IMR-90 (cell line): Measurements from ENCODE around the gene CDKAL1. TPM values are rescaled to one million over a fixed set of nuclear protein-coding genes. Genes with fewer than 3 reads are reported as not detected.

Experiments used
- ATAC-seq: fragments of 200-7000 bp; cut with Tn5 transposase; 2 replicates; pipeline ENCODE4 v1.9.1; 2020; ENCODE audit warnings: low read depth, mild to moderate bottlenecking, moderate library complexity
- BruUV-seq: library from RNA; stranded (reverse); fragments of 400-500 nt; replicated peaks from 2 replicates; lab custom pipeline; 2021; lab: Mats Ljungman, UMichigan
- CTCF ChIA-PET: fragments of 300-600 bp; formaldehyde crosslinking; extraction: SDS; loops from one replicate; lab custom pipeline; 2021; ENCODE audit warnings: antibody characterized with exemption; lab: Yijun Ruan, JAX
- POLR2A ChIA-PET: fragments of 300-600 bp; sonication (Branson Sonifier 250); formaldehyde crosslinking; loops from one replicate; lab custom pipeline; 2022; ENCODE audit warnings: antibody characterized with exemption; ENCODE audit not compliant: unreplicated experiment; lab: Charles Lee
- DNase-seq: peaks from one replicate; pipeline ENCODE4 v3.0.0; 2013
- H2AFZ ChIP-seq: replicated peaks from 2 replicates; pipeline ENCODE3; 2013; ENCODE audit warnings: low read length, mild to moderate bottlenecking; ENCODE audit not compliant: poor library complexity
- H2AK5ac ChIP-seq: 2 replicates; pipeline ENCODE4 v1.6.1; 2013; ENCODE audit warnings: low read depth, low read length, inconsistent platforms
- H2AK9ac ChIP-seq: replicated peaks from 2 replicates; pipeline ENCODE3; 2013; ENCODE audit warnings: mild to moderate bottlenecking, low read depth, low read length, moderate library complexity; ENCODE audit not compliant: poor library complexity
- H2BK120ac ChIP-seq: 2 replicates; pipeline ENCODE4 v1.6.1; 2013; ENCODE audit warnings: low read depth, low read length, inconsistent platforms
- H2BK15ac ChIP-seq: 3 replicates; pipeline ENCODE4 v1.6.1; 2013; ENCODE audit warnings: low read depth, low read length, inconsistent platforms
- H2BK20ac ChIP-seq: 2 replicates; pipeline ENCODE4 v1.6.1; 2013; ENCODE audit warnings: low read depth, mild to moderate bottlenecking, inconsistent platforms, low read length, moderate library complexity
- H2BK5ac ChIP-seq: 2 replicates; pipeline ENCODE4 v1.6.1; 2013; ENCODE audit warnings: mild to moderate bottlenecking, low read depth, low read length, inconsistent platforms; ENCODE audit not compliant: poor library complexity, severe bottlenecking
- H3K14ac ChIP-seq: replicated peaks from 2 replicates; pipeline ENCODE4 v1.6.1; 2013; ENCODE audit warnings: low read depth, low read length, inconsistent platforms
- H3K18ac ChIP-seq: 2 replicates; pipeline ENCODE4 v1.6.1; 2013; ENCODE audit warnings: low read depth, low read length, control low read depth
- H3K23ac ChIP-seq: 2 replicates; pipeline ENCODE4 v1.6.1; 2013; ENCODE audit warnings: low read depth, low read length, inconsistent platforms
- H3K27ac ChIP-seq: 2 replicates; pipeline ENCODE4 v1.5.1; 2013; ENCODE audit warnings: mild to moderate bottlenecking, control low read depth, low read length; ENCODE audit not compliant: insufficient read depth
- H3K27me3 ChIP-seq: 2 replicates; pipeline ENCODE4 v1.6.1; 2013; ENCODE audit warnings: low read length; ENCODE audit not compliant: control insufficient read depth, insufficient read depth
- H3K36me3 ChIP-seq: 2 replicates; pipeline ENCODE4 v1.6.1; 2013; ENCODE audit warnings: low read length, mixed read lengths; ENCODE audit not compliant: control insufficient read depth, insufficient read depth
- H3K4ac ChIP-seq: 2 replicates; pipeline ENCODE4 v1.6.1; 2013; ENCODE audit warnings: low read depth, low read length, inconsistent platforms
- H3K4me1 ChIP-seq: 2 replicates; pipeline ENCODE4 v1.6.1; 2013; ENCODE audit warnings: low read length, mixed read lengths; ENCODE audit not compliant: control insufficient read depth, insufficient read depth
- H3K4me2 ChIP-seq: 2 replicates; pipeline ENCODE4 v1.6.1; 2013; ENCODE audit warnings: low read depth, mild to moderate bottlenecking, control low read depth, low read length, moderate library complexity
- H3K4me3 ChIP-seq: 2 replicates; pipeline ENCODE4 v1.5.1; 2013; ENCODE audit warnings: low read depth, mild to moderate bottlenecking, control low read depth, low read length, moderate library complexity; ENCODE audit not compliant: insufficient read depth
- H3K56ac ChIP-seq: 2 replicates; pipeline ENCODE4 v1.6.1; 2013; ENCODE audit warnings: low read length, inconsistent platforms; ENCODE audit not compliant: insufficient read depth; ENCODE audit errors: extremely low read depth
- H3K79me1 ChIP-seq, 2 experiments: 2 replicates each; pipeline ENCODE4 v1.6.1; 2013; ENCODE audit warnings: low read length in 2 of 2, inconsistent platforms in 1 of 2, low read depth in 1 of 2
- H3K9ac ChIP-seq: 2 replicates; pipeline ENCODE4 v1.6.1; 2013; ENCODE audit warnings: low read depth, low read length, control low read depth
- H3K9me1 ChIP-seq: 2 replicates; pipeline ENCODE4 v1.6.1; 2013; ENCODE audit warnings: low read length, inconsistent platforms; ENCODE audit not compliant: insufficient read depth
- H3K9me3 ChIP-seq: 2 replicates; pipeline ENCODE4 v1.6.1; 2013; ENCODE audit warnings: low read length; ENCODE audit not compliant: control insufficient read depth, insufficient read depth
- H4K20me1 ChIP-seq: 2 replicates; pipeline ENCODE4 v1.6.1; 2013; ENCODE audit warnings: low read length, inconsistent platforms; ENCODE audit not compliant: insufficient read depth
- H4K5ac ChIP-seq: 2 replicates; pipeline ENCODE4 v1.6.1; 2013; ENCODE audit warnings: mild to moderate bottlenecking, low read depth, low read length, control low read depth
- H4K8ac ChIP-seq, 2 experiments: 2 replicates each; pipeline ENCODE4 v1.6.1; 2013; ENCODE audit warnings: low read depth in 2 of 2, low read length in 2 of 2, control low read depth in 1 of 2, inconsistent platforms in 1 of 2
- H4K91ac ChIP-seq: 2 replicates; pipeline ENCODE4 v1.6.1; 2013; ENCODE audit warnings: low read depth, low read length, inconsistent platforms; ENCODE audit not compliant: insufficient read depth
- BHLHE40 ChIP-seq: fragments of 150-350 bp; IDR thresholded peaks from 2 replicates; pipeline ENCODE4 v1.6.1; 2016; ENCODE audit warnings: mild to moderate bottlenecking, low read depth, low read length
- RCOR1 ChIP-seq: IDR thresholded peaks from 2 replicates; pipeline ENCODE4 v1.6.1; 2012; ENCODE audit warnings: mild to moderate bottlenecking, low read length, improper control_type of control experiment; ENCODE audit not compliant: insufficient replicate concordance
- WGBS, 2 experiments: methylation state at CpG; one replicate each; pipeline versions ENCODE4 v1.1.5 to v1.1.7; 2013; ENCODE audit warnings: missing lambda C conversion rate in 2 of 2; ENCODE audit not compliant: insufficient read length in 1 of 2; ENCODE audit errors: extremely low coverage in 2 of 2; 5-methylcytosine and 5-hydroxymethylcytosine counted together
- dilution Hi-C: fragments of 300-500 bp; cut with HindIII; formaldehyde crosslinking; loops from one replicate; pipeline ENCODE4 v1.14.3; 2018; ENCODE audit warnings: low sequenced_read_pairs; ENCODE audit not compliant: unreplicated experiment
- in situ Hi-C: fragments of 300-500 bp; cut with MboI; formaldehyde crosslinking; loops from 3 replicates; pipeline ENCODE4 v1.14.3; 2019; ENCODE audit warnings: low sequenced_read_pairs, inconsistent platforms, mixed read lengths
- intact Hi-C: fragments of 100-400 bp; cut with micrococcal nuclease; formaldehyde crosslinking; loops from 2 replicates; pipeline ENCODE4 v1.10.0; 2022
- polyA plus RNA-seq, 3 experiments: library from polyadenylated mRNA; depleted of rRNA; stranded (reverse); fragments of >200 nt; gene quantifications; 2 replicates each; pipeline ENCODE4 v1.2.3, GENCODE V29; 2012; ENCODE audit warnings: low replicate concordance in 1 of 3
- total RNA-seq: library from RNA; depleted of rRNA; stranded (reverse); fragments of >200 nt; gene quantifications from 2 replicates; pipeline ENCODE4 v1.2.3, GENCODE V29; 2012

CDKAL1 gene
- total and polyA plus RNA-seq, 2 of the 4 experiments (the other 2 are of a cell fraction) = 3.7 to 13.1 TPM

- intact Hi-C loops = loop anchor here (10.0 kb wide), 1 partner anchor 439 kb away; no protein-coding TSS in a partner anchor
- H2BK15ac ChIP-seq = peak overlapping the region; percentile 96; the same call in 1 of the 3 replicates
- H3K18ac ChIP-seq = peak overlapping the region; percentile 93; the same call in 1 of the 2 replicates
- H3K4me1 ChIP-seq = peaks cover 5% of the 10 kb centered on the region; the same call in 1 of the 2 replicates
- 0 out of 2 replicates have a peak, but pooled peaks cover 3% of the 10 kb centered on the region for H3K9me1 ChIP-seq
- H3K36me3 ChIP-seq = no peaks in the 10 kb centered on the region
- dilution Hi-C loops = no loop called here
- H3K56ac ChIP-seq = peak overlapping the region; percentile 86
- H3K27ac ChIP-seq = peak overlapping the region; percentile 13; the same call in 1 of the 2 replicates
- H2BK120ac ChIP-seq = peak overlapping the region; percentile 87
- H2BK20ac ChIP-seq = peak overlapping the region; percentile 91
- H3K4ac ChIP-seq = peak overlapping the region; percentile 41; the same call in 1 of the 2 replicates
- peak overlapping the region; percentile 35; the same call in 1 of the 2 replicates for H2AK5ac ChIP-seq
- no TSS peak for BruUV-seq
- H2AK9ac ChIP-seq = no peak overlapping the region
- H4K91ac ChIP-seq = peak overlapping the region; percentile 83; the same call in 1 of the 2 replicates
- no peak overlapping the region for H2AFZ ChIP-seq
- H4K8ac ChIP-seq = peak overlapping the region; percentile 89 to 91; a peak in 3 of 4 replicates
- WGBS, 2 experiments = no CpG with 5 or more reads among the region's 3 CpGs
- no peak overlapping the region for H3K9ac ChIP-seq
- H4K20me1 ChIP-seq = no peaks in the 10 kb centered on the region
- H3K9me3 ChIP-seq = no peaks in the 10 kb centered on the region
- in situ Hi-C loops = loop anchor here (10.0 kb wide), 1 partner anchor 581 kb away; no protein-coding TSS in a partner anchor
- H3K23ac ChIP-seq = peak overlapping the region; percentile 90
- POLR2A ChIA-PET = no interaction called here
- ATAC-seq = peak; percentile 77
- peak overlapping the region; percentile 97 for H2BK5ac ChIP-seq
- H3K4me2 ChIP-seq = peak overlapping the region; percentile 80; the same call in 1 of the 2 replicates
- H3K27me3 ChIP-seq = no peaks in the 10 kb centered on the region
- H3K79me1 ChIP-seq = peaks cover 0 to 4% of the 10 kb centered on the region in 2 experiments; a peak in 1 of 4 replicates
- DNase-seq = peak; percentile 89
- peak; percentile 39; the same call in 1 of the 2 replicates for TF ChIP-seq BHLHE40
- TF ChIP-seq RCOR1 = no peak
- H3K4me3 ChIP-seq = no peak overlapping the region
- CTCF ChIA-PET = no interaction called here
- peak overlapping the region; percentile 61; the same call in 1 of the 2 replicates for H4K5ac ChIP-seq
- H3K14ac ChIP-seq = peak overlapping the region; percentile 92
Measured at GRCh38 chr6:21003780-21004541, 469.7 kb downstream of the CDKAL1 start.
